Activated naive CD4-positive, alpha-beta T cell treated with anti-CD3 and anti-CD28 coated beads for 36 hours (primary cell): ENCODE results near the gene RAD51B. TPM values are rescaled to one million over a fixed set of nuclear protein-coding genes. Genes with fewer than 3 reads are reported as not detected.

ENCODE experiments used
- CTCF ChIA-PET: fragments of 350-600 bp; sonication (Branson Sonifier 250); formaldehyde crosslinking; loops from one replicate; lab custom pipeline; 2021; ENCODE audit warnings: antibody characterized with exemption; lab: Charles Lee
- DNase-seq: peaks from one replicate; pipeline ENCODE4 v3.0.0-alpha.2; 2020
- H3K27ac Mint-ChIP-seq: one replicate; pipeline ENCODE4 v1.8.0; 2021; ENCODE audit warnings: mild to moderate bottlenecking, mixed read lengths
- H3K27me3 Mint-ChIP-seq: one replicate; pipeline ENCODE4 v1.8.0; 2021; ENCODE audit warnings: low read depth, mixed read lengths
- H3K36me3 Mint-ChIP-seq: one replicate; pipeline ENCODE4 v1.8.0; 2021; ENCODE audit warnings: low read depth, mixed read lengths
- H3K4me1 Mint-ChIP-seq: one replicate; pipeline ENCODE4 v1.8.0; 2021; ENCODE audit warnings: low read depth, mixed read lengths
- H3K4me3 Mint-ChIP-seq: one replicate; pipeline ENCODE4 v1.8.0; 2021; ENCODE audit warnings: mild to moderate bottlenecking, moderate library complexity, mixed read lengths
- H3K9me3 Mint-ChIP-seq: one replicate; pipeline ENCODE4 v1.8.0; 2021; ENCODE audit warnings: mixed read lengths
- intact Hi-C: fragments of 100-400 bp; cut with micrococcal nuclease; formaldehyde crosslinking; loops from one replicate; pipeline ENCODE4 v1.15.1; 2023
- total RNA-seq, 2 experiments: library from RNA; stranded (reverse); gene quantifications; one replicate each; pipeline ENCODE4 v1.2.3, GENCODE V29; 2021

Gene RAD51B
- total RNA-seq, 2 experiments from 2014 or later: 44.8 to 47.6 TPM

DNA sequence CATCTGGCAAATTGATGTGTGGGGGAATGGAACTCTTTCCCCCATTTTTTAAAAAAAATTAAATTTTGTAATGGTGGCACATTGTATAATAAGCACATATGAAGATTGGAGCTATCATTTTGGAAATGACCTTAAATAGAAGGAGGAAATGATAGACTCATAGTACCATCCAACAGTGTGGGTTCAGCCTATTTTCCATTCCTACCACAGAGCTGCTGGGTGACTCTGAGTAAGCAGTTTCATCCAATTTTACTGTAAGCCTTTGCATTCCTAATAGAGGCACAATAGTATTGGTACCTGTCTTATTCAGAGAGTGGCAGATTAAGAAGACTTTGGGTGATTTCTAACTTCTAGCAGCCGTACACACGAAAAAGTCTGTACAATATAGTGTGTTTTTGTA is 304.5 kb downstream of the RAD51B start:
- Mint-ChIP-seq H3K27me3 (no peaks in the 10 kb centered on the region), H3K27ac (no peak overlapping the region), H3K4me1 (no peaks in the 10 kb centered on the region), H3K4me3 (no peak overlapping the region), H3K36me3 (peaks cover 2% of the 10 kb centered on the region), H3K9me3 (peaks cover 4% of the 10 kb centered on the region)
- intact Hi-C loops: no loop called here
- CTCF ChIA-PET: no interaction called here
- DNase-seq: no peak

- intact Hi-C loops: no loop called here
- DNase-seq: no peak
- Mint-ChIP-seq H3K4me1 (no peaks in the 10 kb centered on the region), H3K9me3 (peaks cover 4% of the 10 kb centered on the region), H3K27ac (no peak overlapping the region), H3K4me3 (no peak overlapping the region), H3K27me3 (no peaks in the 10 kb centered on the region), H3K36me3 (peaks cover 2% of the 10 kb centered on the region)
- CTCF ChIA-PET: interaction anchor here (0.6 to 0.7 kb wide), 2 partner anchors 658 to 829 kb away, joined by 3 to 4 read pairs; no protein-coding TSS in a partner anchor
Observed at GRCh38 chr14:68124979-68125731, 305.6 kb downstream of the RAD51B start.

DNA sequence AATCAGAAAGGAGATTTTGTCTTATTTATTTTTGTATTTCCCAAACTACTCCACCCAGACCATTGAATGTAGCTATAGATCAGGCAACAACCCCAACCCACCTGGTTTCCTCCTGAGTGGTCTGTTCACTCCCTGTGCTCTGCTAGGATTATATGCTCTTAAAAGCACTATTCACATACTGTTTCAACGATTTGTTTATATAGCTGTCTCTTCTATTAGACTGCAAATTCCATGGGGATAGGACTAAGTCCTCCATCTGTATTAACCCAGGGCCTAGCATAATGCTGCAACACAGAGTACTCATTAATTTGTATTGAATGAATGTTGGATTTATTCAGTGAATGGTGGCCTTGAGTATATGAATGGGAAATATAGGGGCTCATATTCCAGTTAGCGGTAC is 307.6 kb downstream of the RAD51B start:
- H3K27ac Mint-ChIP-seq: no peak overlapping the region
- DNase-seq: no peak

DNA sequence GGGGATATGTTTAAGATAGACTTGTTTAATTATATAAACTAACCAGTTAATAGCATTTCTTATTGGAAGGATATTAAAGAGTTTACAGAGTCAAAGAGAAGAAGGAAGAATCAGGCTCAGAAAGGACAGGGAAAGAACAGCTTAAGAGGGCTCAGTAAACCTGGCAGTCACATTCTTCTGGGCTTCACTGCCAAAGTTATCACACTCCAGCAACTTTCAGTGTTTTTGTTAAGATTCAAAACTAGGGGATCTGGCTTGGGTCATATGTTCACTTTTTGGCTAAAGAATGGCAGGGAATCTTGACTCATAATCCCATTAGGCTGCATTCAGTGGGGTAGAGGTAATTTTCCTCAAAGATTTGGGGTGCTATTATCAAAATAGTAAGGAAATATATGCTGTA is 312.3 kb downstream of the RAD51B start:
- intact Hi-C loops: no loop called here
- no peaks in the 10 kb centered on the region for H3K9me3 Mint-ChIP-seq
- no peaks in the 10 kb centered on the region for H3K27me3 Mint-ChIP-seq
- peaks cover 3% of the 10 kb centered on the region for H3K4me1 Mint-ChIP-seq
- DNase-seq: no peak
- CTCF ChIA-PET: no interaction called here
- H3K4me3 Mint-ChIP-seq: no peak overlapping the region
- no peak overlapping the region for H3K27ac Mint-ChIP-seq
- H3K36me3 Mint-ChIP-seq: peaks cover 1% of the 10 kb centered on the region

More for the DNA sequence above, 307.6 kb downstream of the RAD51B start:
- no peak overlapping the region for H3K4me3 Mint-ChIP-seq
- CTCF ChIA-PET: interaction anchor here (1.1 kb wide), 1 partner anchor 307 kb away, joined by 3 read pairs; no protein-coding TSS in a partner anchor
- no peaks in the 10 kb centered on the region for H3K9me3 Mint-ChIP-seq
- intact Hi-C loops: no loop called here
- no peaks in the 10 kb centered on the region for H3K36me3 Mint-ChIP-seq
- no peaks in the 10 kb centered on the region for H3K4me1 Mint-ChIP-seq
- no peaks in the 10 kb centered on the region for H3K27me3 Mint-ChIP-seq

DNA sequence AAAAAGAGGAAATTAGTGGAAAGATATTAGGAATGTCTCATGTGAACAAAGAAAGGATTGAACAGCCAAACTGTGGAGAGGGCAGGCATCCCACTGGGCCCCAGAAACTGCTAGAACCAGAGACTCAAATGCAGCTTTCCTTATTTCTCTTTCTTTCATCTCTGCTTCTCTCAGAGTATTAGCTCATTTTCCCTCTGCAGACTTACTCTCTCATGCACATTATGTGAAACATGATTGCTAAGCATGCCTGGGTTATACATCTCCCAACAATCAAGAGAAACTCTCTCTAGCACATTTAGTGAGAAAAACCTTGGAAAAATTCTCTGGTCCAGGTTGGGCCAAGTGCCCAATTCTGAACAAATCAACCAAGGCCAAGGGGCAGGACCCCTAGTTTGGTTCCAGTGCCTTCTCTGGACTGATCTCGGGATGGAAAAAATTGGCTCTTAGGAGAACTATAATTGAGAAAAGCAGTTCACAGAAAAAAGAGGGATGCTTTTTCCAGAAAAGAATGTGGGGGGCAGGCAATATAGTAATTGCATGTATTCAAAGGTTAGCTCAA is 313.1 kb downstream of the RAD51B start:
- H3K4me3 Mint-ChIP-seq: no peak overlapping the region
- H3K27me3 Mint-ChIP-seq: no peaks in the 10 kb centered on the region
- no peak for DNase-seq
- no peak overlapping the region for H3K27ac Mint-ChIP-seq
- H3K36me3 Mint-ChIP-seq: peaks cover 1% of the 10 kb centered on the region
- H3K9me3 Mint-ChIP-seq: no peaks in the 10 kb centered on the region
- H3K4me1 Mint-ChIP-seq: peaks cover 6% of the 10 kb centered on the region
- CTCF ChIA-PET: no interaction called here
- intact Hi-C loops: no loop called here

DNA sequence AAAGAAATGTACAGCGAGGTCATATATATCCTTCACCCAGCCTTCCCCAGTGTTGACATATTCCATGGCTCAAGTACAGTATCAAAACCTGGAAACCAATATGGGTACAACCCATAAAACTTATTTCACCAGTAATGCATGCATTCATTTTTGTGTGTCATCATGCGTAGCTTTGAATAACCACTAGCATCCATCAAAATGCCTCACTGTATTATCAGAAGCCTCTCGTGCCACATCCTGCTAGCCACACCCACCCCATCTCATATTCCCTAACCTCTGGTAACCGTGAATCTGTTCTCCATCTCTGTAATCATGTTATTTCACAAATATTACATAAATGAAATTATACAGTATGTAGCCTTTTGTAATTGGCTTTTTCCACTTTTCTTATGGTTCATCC is 314.3 kb downstream of the RAD51B start:
- no peak overlapping the region for H3K27ac Mint-ChIP-seq
- CTCF ChIA-PET: no interaction called here

GRCh38 chr14:68135028-68135427 is 315.4 kb downstream of the RAD51B start:
- no peak for DNase-seq
- CTCF ChIA-PET: interaction anchor here (0.6 kb wide), 1 partner anchor 228 kb away, joined by 3 read pairs; no protein-coding TSS in a partner anchor
- no peak overlapping the region for H3K4me3 Mint-ChIP-seq
- peaks cover 9% of the 10 kb centered on the region for H3K4me1 Mint-ChIP-seq
- H3K36me3 Mint-ChIP-seq: peaks cover 1% of the 10 kb centered on the region
- intact Hi-C loops: no loop called here
- no peak overlapping the region for H3K27ac Mint-ChIP-seq
- H3K9me3 Mint-ChIP-seq: no peaks in the 10 kb centered on the region
- no peaks in the 10 kb centered on the region for H3K27me3 Mint-ChIP-seq

More for the DNA sequence above, 314.3 kb downstream of the RAD51B start:
- no peak overlapping the region for H3K4me3 Mint-ChIP-seq
- H3K36me3 Mint-ChIP-seq: peaks cover 1% of the 10 kb centered on the region
- no peaks in the 10 kb centered on the region for H3K27me3 Mint-ChIP-seq
- peaks cover 9% of the 10 kb centered on the region for H3K4me1 Mint-ChIP-seq
- DNase-seq: no peak
- H3K9me3 Mint-ChIP-seq: no peaks in the 10 kb centered on the region
- intact Hi-C loops: no loop called here

- CTCF ChIA-PET: interaction anchor here (0.6 kb wide), 1 partner anchor 229 kb away, joined by 3 read pairs; no protein-coding TSS in a partner anchor
Observed at GRCh38 chr14:68135566-68135965, 316.0 kb downstream of the RAD51B start.

GRCh38 chr14:68137704-68138619 is 318.4 kb downstream of the RAD51B start:
- intact Hi-C loops: no loop called here
- Mint-ChIP-seq H3K27ac (no peak overlapping the region), H3K9me3 (no peaks in the 10 kb centered on the region), H3K4me1 (peaks cover 9% of the 10 kb centered on the region), H3K4me3 (no peak overlapping the region), H3K27me3 (no peaks in the 10 kb centered on the region), H3K36me3 (peaks cover under 1% of the 10 kb centered on the region)
- DNase-seq: peak; percentile 41
- CTCF ChIA-PET: interaction anchor here (0.6 kb wide), 1 partner anchor 160 kb away, joined by 5 read pairs; no protein-coding TSS in a partner anchor

More at GRCh38 chr14:68135566-68135965, 316.0 kb downstream of the RAD51B start:
- no peak for DNase-seq
- H3K9me3 Mint-ChIP-seq: no peaks in the 10 kb centered on the region
- no peaks in the 10 kb centered on the region for H3K27me3 Mint-ChIP-seq
- H3K36me3 Mint-ChIP-seq: peaks cover 1% of the 10 kb centered on the region
- H3K4me3 Mint-ChIP-seq: no peak overlapping the region
- intact Hi-C loops: no loop called here
- H3K4me1 Mint-ChIP-seq: peaks cover 9% of the 10 kb centered on the region
- no peak overlapping the region for H3K27ac Mint-ChIP-seq

DNA sequence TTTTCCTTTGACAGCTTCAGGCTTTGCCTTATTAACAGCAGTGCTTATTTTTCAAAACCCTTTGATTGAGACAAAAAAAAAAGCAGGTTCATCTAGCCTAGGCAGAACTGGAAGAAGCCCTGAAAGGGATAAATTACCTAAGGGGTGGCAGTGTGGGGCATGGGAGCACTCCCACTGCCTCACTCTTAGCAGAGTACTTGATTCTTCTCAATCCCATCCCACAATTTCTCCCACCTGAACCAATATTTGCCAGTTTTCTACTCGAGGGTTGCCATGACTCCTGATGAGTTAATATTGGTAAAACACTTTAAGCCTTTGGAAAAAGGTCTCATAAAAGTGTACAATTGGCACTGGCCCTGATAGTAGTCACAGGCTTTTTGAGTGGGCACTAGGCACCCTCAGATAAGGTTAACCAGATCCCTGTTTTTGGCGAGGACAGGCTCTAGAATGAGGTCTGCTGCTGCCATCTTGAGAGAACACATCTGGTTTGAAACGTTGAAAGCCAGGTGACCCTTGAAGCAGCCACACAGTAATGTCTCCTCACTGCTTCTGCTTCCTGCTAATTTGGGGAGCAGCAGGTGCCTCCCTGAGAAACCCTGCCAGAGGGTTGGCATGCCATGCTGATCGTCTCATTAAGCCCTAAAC is 320.0 kb downstream of the RAD51B start:
- DNase-seq: no peak
- Mint-ChIP-seq H3K27ac (no peak overlapping the region), H3K4me3 (no peak overlapping the region), H3K4me1 (peaks cover 17% of the 10 kb centered on the region), H3K36me3 (no peaks in the 10 kb centered on the region), H3K9me3 (no peaks in the 10 kb centered on the region), H3K27me3 (no peaks in the 10 kb centered on the region)
- intact Hi-C loops: no loop called here
- CTCF ChIA-PET: interaction anchor here (0.6 kb wide), 1 partner anchor 215 kb away, joined by 5 read pairs; no protein-coding TSS in a partner anchor

- Mint-ChIP-seq H3K27ac (no peak overlapping the region), H3K36me3 (no peaks in the 10 kb centered on the region)
Observed at GRCh38 chr14:68140076-68140741, 320.6 kb downstream of the RAD51B start.

More at GRCh38 chr14:68140076-68140741, 320.6 kb downstream of the RAD51B start:
- no peaks in the 10 kb centered on the region for H3K9me3 Mint-ChIP-seq
- DNase-seq: no peak
- H3K4me1 Mint-ChIP-seq: peaks cover 14% of the 10 kb centered on the region
- H3K27me3 Mint-ChIP-seq: no peaks in the 10 kb centered on the region
- CTCF ChIA-PET: interaction anchor here (0.6 kb wide), 1 partner anchor 196 kb away, joined by 6 read pairs; no protein-coding TSS in a partner anchor
- intact Hi-C loops: no loop called here
- no peak overlapping the region for H3K4me3 Mint-ChIP-seq
